T-cell (primary cell): Measurements from ENCODE around the gene USHBP1. TPM values are rescaled to one million over a fixed set of nuclear protein-coding genes. Genes with fewer than 3 reads are reported as not detected.

Experiments
- ATAC-seq, 4 experiments: fragments of 200-7000 bp in 3 of 4; fragments of 150-1000 bp in 1 of 4; cut with Tn5 transposase; replicated peaks in 1 of 4; 1 replicate in 3 of 4; 2 replicates in 1 of 4; pipeline ENCODE4 v1.10.0; 2021; ENCODE audit warnings: moderate library complexity in 3 of 4, mild to moderate bottlenecking in 2 of 4, moderate number of reproducible peaks in 1 of 4
- CTCF ChIA-PET, 2 donors: fragments of 300-600 bp; sonication (Branson Sonifier 250); formaldehyde crosslinking; loops; one replicate each; lab custom pipeline; 2022; ENCODE audit warnings: antibody characterized with exemption in 2 of 2; lab: Charles Lee
- POLR2A ChIA-PET, 2 donors: fragments of 300-600 bp; sonication (Branson Sonifier 250); formaldehyde crosslinking; loops; one replicate each; lab custom pipeline; 2022; ENCODE audit warnings: antibody characterized with exemption in 2 of 2; lab: Charles Lee
- DNase-seq, 35 experiments: peaks; one replicate each; pipeline versions ENCODE4 v3.0.0 to v3.0.0-alpha.2; 2013 to 2023
- H3K27ac ChIP-seq: one replicate; pipeline ENCODE4 v1.5.1; 2013; ENCODE audit warnings: low read length
- H3K27me3 ChIP-seq, 2 experiments: replicated peaks in 1 of 2; 1 replicate in 1 of 2; 2 replicates in 1 of 2; pipeline versions ENCODE4 v1.6.1 to v1.7.0; 2013; ENCODE audit warnings: low read length in 1 of 2, mixed read lengths in 1 of 2; ENCODE audit not compliant: control insufficient read depth in 2 of 2, insufficient read depth in 2 of 2; ENCODE audit errors: extremely low read depth in 1 of 2
- H3K36me3 ChIP-seq, 2 donors: 1 replicate in 1 of 2; 2 replicates in 1 of 2; pipeline versions ENCODE4 v1.6.1 to v1.7.0; 2013; ENCODE audit warnings: low read length in 1 of 2; ENCODE audit not compliant: control insufficient read depth in 2 of 2, insufficient read depth in 1 of 2; ENCODE audit errors: extremely low read depth in 1 of 2
- H3K4me1 ChIP-seq, 2 experiments: 1 replicate in 1 of 2; 2 replicates in 1 of 2; pipeline versions ENCODE4 v1.6.1 to v1.7.0; 2013; ENCODE audit warnings: low read length in 2 of 2, mixed read lengths in 1 of 2; ENCODE audit not compliant: insufficient read depth in 2 of 2, control insufficient read depth in 1 of 2; ENCODE audit errors: extremely low read depth in 1 of 2
- H3K4me3 ChIP-seq, 2 donors: 1 replicate in 1 of 2; 2 replicates in 1 of 2; pipeline versions ENCODE4 v1.5.1 to v1.7.0; 2013; ENCODE audit warnings: mild to moderate bottlenecking in 2 of 2, low read length in 1 of 2, moderate library complexity in 1 of 2; ENCODE audit not compliant: control insufficient read depth in 1 of 2; ENCODE audit errors: extremely low read depth in 1 of 2
- H3K9me3 ChIP-seq: 2 replicates; pipeline ENCODE4 v1.7.0; 2013
- H3K27ac Mint-ChIP-seq, 2 donors: one replicate each; pipeline ENCODE4 v1.8.0; 2020 to 2021; ENCODE audit warnings: mild to moderate bottlenecking in 2 of 2, mixed read lengths in 2 of 2
- H3K27me3 Mint-ChIP-seq, 2 donors: one replicate each; pipeline ENCODE4 v1.8.0; 2021 to 2022; ENCODE audit warnings: mixed read lengths in 2 of 2
- H3K36me3 Mint-ChIP-seq: one replicate; pipeline ENCODE4 v1.8.0; 2021; ENCODE audit warnings: mixed read lengths
- H3K4me1 Mint-ChIP-seq, 3 donors: one replicate each; pipeline ENCODE4 v1.8.0; 2020 to 2022; ENCODE audit warnings: mixed read lengths in 3 of 3, mild to moderate bottlenecking in 1 of 3
- H3K4me3 Mint-ChIP-seq, 3 donors: one replicate each; pipeline ENCODE4 v1.8.0; 2020 to 2022; ENCODE audit warnings: mild to moderate bottlenecking in 3 of 3, mixed read lengths in 3 of 3, moderate library complexity in 3 of 3
- H3K9me3 Mint-ChIP-seq, 3 donors: one replicate each; pipeline ENCODE4 v1.8.0; 2020 to 2022; ENCODE audit warnings: mixed read lengths in 3 of 3
- WGBS: methylation state at CpG from one replicate; pipeline ENCODE4 v1.1.5; 2013; ENCODE audit warnings: missing lambda C conversion rate; ENCODE audit not compliant: insufficient coverage; 5-methylcytosine and 5-hydroxymethylcytosine counted together
- total RNA-seq, 35 experiments: library from RNA in 6 of 35; stranded (reverse) in 6 of 35; fragments of 120-200 nt in 1 of 35; gene quantifications; one replicate each; pipeline versions ENCODE4 v1.2.1 to v1.2.4 and lab custom pipeline; 2013 to 2026

Gene USHBP1
- total RNA-seq, 5 donors from 2014 or later (not counting 1 experiment from before 2014, with no cell fraction given) = 0.10 to 0.61 (median 0.38) TPM; not detected in 1

DNA sequence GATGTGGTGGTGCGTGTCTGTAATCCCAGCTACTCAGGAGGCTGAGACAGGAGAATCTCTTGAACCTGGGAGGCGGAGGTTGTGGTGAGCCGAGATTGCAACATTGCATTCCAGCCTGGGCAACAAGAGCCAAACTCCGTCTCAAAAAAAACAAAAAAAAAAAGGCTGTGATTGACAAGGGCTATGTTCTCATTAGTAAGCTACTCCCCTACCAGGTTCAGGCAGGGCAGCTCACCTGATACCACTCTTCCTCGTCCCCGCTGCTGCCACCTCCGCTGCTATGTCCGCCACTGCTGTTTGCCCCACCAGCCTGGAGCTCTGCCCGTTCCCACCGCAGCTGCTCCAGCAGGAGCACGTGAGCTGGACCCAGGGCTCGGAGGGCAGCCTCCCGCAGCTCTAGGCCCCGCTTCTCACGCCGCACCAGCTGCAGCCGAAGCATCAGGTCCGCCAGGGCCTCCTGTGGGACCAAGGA, 9.4 kb downstream of the USHBP1 start:
- Mint-ChIP-seq H3K9me3 (no peaks in the 10 kb centered on the region), H3K4me3 (no peak overlapping the region), H3K27me3 (no peaks in the 10 kb centered on the region), H3K27ac (no peak overlapping the region), H3K36me3 (no peaks in the 10 kb centered on the region), H3K4me1 (no peaks in the 10 kb centered on the region)
- 94% methylated on average over 16 of the region's 18 CpGs for WGBS
- Histone ChIP-seq H3K4me3 (no peak overlapping the region), H3K4me1 (no peaks in the 10 kb centered on the region), H3K27me3 (peaks cover 0 to 9% of the 10 kb centered on the region in 2 experiments), H3K9me3 (no peaks in the 10 kb centered on the region), H3K27ac (no peak overlapping the region), H3K36me3 (no peaks in the 10 kb centered on the region)
- CTCF ChIA-PET = interaction anchor here (1.3 to 1.5 kb wide), 2 partner anchors 11 to 19 kb away, joined by 3 read pairs; no protein-coding TSS in a partner anchor
- DNase-seq (no peak), ATAC-seq (no peak)
- POLR2A ChIA-PET = no interaction called here

DNA sequence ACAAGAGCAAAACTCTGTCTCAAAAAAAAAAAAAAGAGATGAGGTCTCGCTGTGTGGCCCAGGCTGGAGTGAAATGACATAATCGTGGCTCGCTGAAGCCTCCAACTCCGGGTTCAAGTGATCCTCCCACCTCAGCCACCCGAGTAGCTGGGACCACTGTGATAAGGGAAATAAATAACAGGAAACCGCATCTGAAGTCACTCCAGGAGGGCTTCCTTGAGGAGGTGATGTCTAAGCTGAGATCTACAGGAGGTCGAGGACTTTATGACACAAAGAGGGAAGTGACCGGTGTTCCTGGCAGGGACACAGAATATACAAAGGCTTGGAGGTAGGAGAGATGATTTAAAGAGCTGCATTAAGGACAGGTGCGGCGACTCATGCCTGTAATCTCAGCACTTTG, 9.9 kb downstream of the USHBP1 start:
- ATAC-seq = no peak
- no peaks in the 10 kb centered on the region for H3K4me1 Mint-ChIP-seq
- H3K27ac Mint-ChIP-seq = no peak overlapping the region
- WGBS = 60% methylated on average over 3 of the region's 10 CpGs
- H3K9me3 ChIP-seq = no peaks in the 10 kb centered on the region
- no peaks in the 10 kb centered on the region for H3K4me1 ChIP-seq
- H3K36me3 ChIP-seq = no peaks in the 10 kb centered on the region
- H3K27ac ChIP-seq = no peak overlapping the region
- no peaks in the 10 kb centered on the region for H3K36me3 Mint-ChIP-seq
- ChIA-PET CTCF (interaction anchor here in 1 of 2 donors (1.3 kb wide), 1 partner anchor 12 kb away, joined by 3 read pairs; no protein-coding TSS in a partner anchor), POLR2A (no interaction called here)
- no peak overlapping the region for H3K4me3 ChIP-seq
- peaks cover 0 to 9% of the 10 kb centered on the region in 2 experiments for H3K27me3 ChIP-seq
- H3K9me3 Mint-ChIP-seq = no peaks in the 10 kb centered on the region
- H3K27me3 Mint-ChIP-seq = no peaks in the 10 kb centered on the region
- no peak for DNase-seq
- no peak overlapping the region for H3K4me3 Mint-ChIP-seq

DNA sequence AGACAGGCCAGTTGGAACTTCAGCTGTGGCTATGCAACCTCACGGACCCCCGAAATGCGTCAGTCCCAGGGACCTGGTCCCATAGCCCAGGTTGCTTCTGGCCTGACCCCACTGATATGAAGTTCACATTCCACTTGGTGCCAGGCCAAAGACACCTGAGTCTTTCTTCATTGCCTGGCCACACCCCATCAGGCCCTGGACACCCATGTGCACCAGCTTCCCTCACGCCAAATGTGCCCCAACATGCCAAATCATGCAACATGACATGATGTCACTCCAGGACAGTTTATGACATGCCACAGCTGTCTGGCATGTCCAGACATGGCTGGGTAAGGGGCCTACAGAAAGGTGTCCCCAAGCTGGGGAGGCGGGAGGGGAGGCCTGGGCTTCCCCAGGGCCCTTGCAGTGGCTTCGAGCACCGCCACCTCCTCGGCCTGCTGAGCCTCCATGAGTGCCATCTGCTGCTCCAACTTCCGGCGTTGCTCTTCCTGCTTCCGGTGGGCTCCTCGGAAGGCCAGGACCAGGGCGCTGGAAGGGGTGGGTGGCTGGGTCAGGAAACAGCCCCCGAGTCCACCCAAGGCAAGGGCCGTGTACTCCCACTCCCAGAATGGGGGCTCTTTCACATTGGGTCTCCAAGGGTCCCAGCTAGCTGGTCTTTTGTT, 14.5 kb downstream of the USHBP1 start:
- POLR2A ChIA-PET = no interaction called here
- no peaks in the 10 kb centered on the region for H3K36me3 ChIP-seq

GRCh38 chr19:17248011-17248776, 16.4 kb downstream of the USHBP1 start:
- Mint-ChIP-seq H3K4me3 (peak overlapping the region; percentile 9 to 21 (median 14)), H3K27ac (no peak overlapping the region), H3K27me3 (peaks cover 5 to 7% of the 10 kb centered on the region in 2 donors), H3K36me3 (no peaks in the 10 kb centered on the region), H3K4me1 (peaks cover 0 to 16% (median 4%) of the 10 kb centered on the region in 3 donors), H3K9me3 (no peaks in the 10 kb centered on the region)
- Histone ChIP-seq H3K4me1 (peaks cover 0 to 19% of the 10 kb centered on the region in 2 experiments), H3K4me3 (no peak overlapping the region), H3K27ac (no peak overlapping the region), H3K27me3 (peaks cover 0 to 23% of the 10 kb centered on the region in 2 experiments), H3K9me3 (no peaks in the 10 kb centered on the region), H3K36me3 (no peaks in the 10 kb centered on the region)
- POLR2A ChIA-PET = interaction anchor here in 1 of 2 donors (0.6 kb wide), 1 partner anchor 19 kb away, joined by 3 read pairs; the partner anchor contains the start of gene BABAM1
- DNase-seq (no peak), ATAC-seq (no peak)
- CTCF ChIA-PET = interaction anchor here in 1 of 2 donors (0.7 kb wide), 1 partner anchor 169 kb away, joined by 3 read pairs; no protein-coding TSS in a partner anchor
- WGBS = 87% methylated on average over 18 of the region's 21 CpGs

More for the DNA sequence above, 14.5 kb downstream of the USHBP1 start:
- Mint-ChIP-seq H3K9me3 (no peaks in the 10 kb centered on the region), H3K27ac (no peak overlapping the region), H3K4me3 (no peak overlapping the region), H3K36me3 (no peaks in the 10 kb centered on the region), H3K27me3 (peaks cover 5 to 7% of the 10 kb centered on the region in 2 donors), H3K4me1 (peaks cover 0 to 11% (median 0%) of the 10 kb centered on the region in 3 donors)
- H3K27me3 ChIP-seq = peaks cover 0 to 21% of the 10 kb centered on the region in 2 experiments
- no peak overlapping the region for H3K27ac ChIP-seq
- WGBS = 92% methylated on average over 9 of the region's 15 CpGs
- H3K4me1 ChIP-seq = peaks cover 0 to 13% of the 10 kb centered on the region in 2 experiments
- no peaks in the 10 kb centered on the region for H3K9me3 ChIP-seq
- DNase-seq (no peak), ATAC-seq (no peak)
- no peak overlapping the region for H3K4me3 ChIP-seq
- CTCF ChIA-PET = no interaction called here

- Mint-ChIP-seq H3K4me3 (peak overlapping the region; percentile 45 to 86 (median 82)), H3K4me1 (peaks cover 0 to 16% (median 6%) of the 10 kb centered on the region in 3 donors), H3K36me3 (no peaks in the 10 kb centered on the region), H3K27ac (peak overlapping the region in 1 of 2 donors; percentile 66), H3K9me3 (no peaks in the 10 kb centered on the region), H3K27me3 (peaks cover 5 to 7% of the 10 kb centered on the region in 2 donors)
- no peak for DNase-seq
- H3K36me3 ChIP-seq = no peaks in the 10 kb centered on the region
- POLR2A ChIA-PET = no interaction called here
- ATAC-seq = no peak
- H3K4me3 ChIP-seq = peak overlapping the region; percentile 68 to 69
- no peaks in the 10 kb centered on the region for H3K9me3 ChIP-seq
- H3K27me3 ChIP-seq = peaks cover 0 to 23% of the 10 kb centered on the region in 2 experiments
- H3K4me1 ChIP-seq = peaks cover 0 to 19% of the 10 kb centered on the region in 2 experiments
- 43% methylated on average over 17 of the region's 21 CpGs for WGBS
- H3K27ac ChIP-seq = no peak overlapping the region
- CTCF ChIA-PET = interaction anchor here in 1 of 2 donors (0.6 kb wide), 1 partner anchor 339 kb away, joined by 4 read pairs; no protein-coding TSS in a partner anchor
These were observed 17.7 kb downstream of the USHBP1 start for GRCh38 chr19:17246681-17247425.
